Measurements from ENCODE around the gene PLEKHM2. TPM values are rescaled to one million over a fixed set of nuclear protein-coding genes. Genes with fewer than 3 reads are reported as not detected.
A peak's percentile ranks its signal among the peaks of the same experiment; 100 is the strongest.
"Not testable (repeated sequence)": the region's sequence is repeated elsewhere in the genome, so short reads cannot be mapped to it uniquely, and the experiment has no call there.

PLEKHM2 gene
- total and polyA plus RNA-seq, 12 donors = 63.7 to 106 (median 76.7) TPM

DNA sequence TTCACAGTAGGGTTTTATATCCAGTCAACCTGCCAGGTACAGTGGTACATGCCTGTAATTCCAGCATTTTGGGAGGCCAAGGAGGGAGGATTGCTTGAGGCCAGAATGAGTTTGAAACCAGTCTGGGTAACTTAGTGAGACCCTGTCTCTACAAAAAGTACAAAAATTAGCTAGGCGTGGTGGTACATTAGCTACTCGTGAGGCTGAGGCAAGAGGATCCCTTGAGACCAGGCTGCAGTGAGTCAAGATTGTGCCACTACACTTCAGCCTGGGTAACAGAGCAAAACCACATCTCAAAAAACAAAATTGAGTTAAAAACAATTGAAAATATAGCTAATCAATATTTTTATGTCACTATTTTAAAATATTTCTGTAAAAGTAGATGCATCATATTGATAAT is 33.7 kb upstream of the PLEKHM2 start:
- DNase-seq (no peak), ATAC-seq (no peak)
- Histone ChIP-seq H3K36me3 (peaks cover 0 to 100% (median 22%) of the 10 kb centered on the region in 9 donors), H3K9me3 (no peaks in the 10 kb centered on the region), H3K4me3 (no peak overlapping the region), H3K4me1 (no peaks in the 10 kb centered on the region), H3K27me3 (no peaks in the 10 kb centered on the region), H3K27ac (no peak overlapping the region)
- 87 to 89% methylated on average over 2 of the region's 2 CpGs for WGBS, 2 donors
- TF ChIP-seq, protein P1, sequence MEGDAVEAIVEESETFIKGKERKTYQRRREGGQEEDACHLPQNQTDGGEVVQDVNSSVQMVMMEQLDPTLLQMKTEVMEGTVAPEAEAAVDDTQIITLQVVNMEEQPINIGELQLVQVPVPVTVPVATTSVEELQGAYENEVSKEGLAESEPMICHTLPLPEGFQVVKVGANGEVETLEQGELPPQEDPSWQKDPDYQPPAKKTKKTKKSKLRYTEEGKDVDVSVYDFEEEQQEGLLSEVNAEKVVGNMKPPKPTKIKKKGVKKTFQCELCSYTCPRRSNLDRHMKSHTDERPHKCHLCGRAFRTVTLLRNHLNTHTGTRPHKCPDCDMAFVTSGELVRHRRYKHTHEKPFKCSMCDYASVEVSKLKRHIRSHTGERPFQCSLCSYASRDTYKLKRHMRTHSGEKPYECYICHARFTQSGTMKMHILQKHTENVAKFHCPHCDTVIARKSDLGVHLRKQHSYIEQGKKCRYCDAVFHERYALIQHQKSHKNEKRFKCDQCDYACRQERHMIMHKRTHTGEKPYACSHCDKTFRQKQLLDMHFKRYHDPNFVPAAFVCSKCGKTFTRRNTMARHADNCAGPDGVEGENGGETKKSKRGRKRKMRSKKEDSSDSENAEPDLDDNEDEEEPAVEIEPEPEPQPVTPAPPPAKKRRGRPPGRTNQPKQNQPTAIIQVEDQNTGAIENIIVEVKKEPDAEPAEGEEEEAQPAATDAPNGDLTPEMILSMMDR (IDR thresholded peaks at IDR 0.05) = no peak
- intact Hi-C loops (cut with DNase I) = no loop called here

DNA sequence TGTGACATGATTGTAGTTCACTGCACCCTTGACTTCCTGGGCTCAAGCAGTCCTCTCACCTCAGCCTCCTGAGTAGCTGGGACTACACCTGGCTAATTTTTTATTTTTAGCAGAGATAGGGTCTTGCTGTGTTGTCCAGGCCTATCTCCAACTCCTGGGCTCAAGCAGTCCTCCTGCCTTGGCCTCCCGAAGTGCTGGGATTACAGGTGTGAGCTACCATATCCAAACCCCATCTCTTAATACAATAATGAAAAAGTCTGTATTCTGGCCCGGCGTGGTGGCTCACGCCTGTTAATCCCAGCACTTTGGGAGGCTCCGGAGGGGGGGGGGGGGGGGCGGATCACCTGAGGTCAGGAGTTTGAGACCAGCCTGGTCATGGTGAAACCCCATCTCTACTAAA is 32.0 kb upstream of the PLEKHM2 start:
- H3K27ac ChIP-seq; intact Hi-C loops (cut with DNase I); H3K9me3 ChIP-seq; ATAC-seq; H3K27me3 ChIP-seq; DNase-seq; H3K4me3 ChIP-seq: not testable (repeated sequence)
- WGBS, 2 donors = 93 to 94% methylated on average over 6 of the region's 6 CpGs
- peaks cover 0 to 12% (median 6%) of the 10 kb centered on the region in 9 donors for H3K4me1 ChIP-seq
- H3K36me3 ChIP-seq = peaks cover 0 to 100% (median 22%) of the 10 kb centered on the region in 9 donors

DNA sequence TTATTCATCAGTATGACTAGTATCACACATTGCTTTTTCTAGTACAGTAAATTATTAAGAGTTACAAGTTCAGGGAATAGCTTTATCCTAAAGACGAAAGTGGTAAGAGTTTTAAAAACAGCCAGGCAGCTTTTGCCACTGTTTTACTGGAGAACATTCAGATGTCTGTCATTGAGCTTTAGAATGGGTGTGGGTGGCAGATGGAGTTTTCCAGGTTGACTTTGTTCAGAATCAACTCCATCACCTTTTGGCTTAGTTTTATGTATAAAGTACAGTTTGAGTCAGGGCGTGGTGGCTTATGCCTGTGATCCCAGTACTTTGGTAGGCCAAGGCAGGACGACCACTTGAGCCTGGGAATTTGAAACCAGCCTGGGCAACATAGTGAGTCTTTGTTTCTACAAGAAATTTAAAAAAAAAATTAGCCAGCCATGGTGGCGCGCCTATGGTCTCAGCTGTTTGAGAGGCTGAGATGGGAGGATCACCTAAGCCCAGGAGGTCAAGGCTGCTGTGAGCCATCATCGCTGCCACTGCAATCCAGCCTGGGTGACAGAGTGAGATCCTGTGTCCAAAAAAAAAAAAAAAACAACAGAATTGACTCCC is 29.9 kb upstream of the PLEKHM2 start:
- no peak for ATAC-seq
- no peak overlapping the region for H3K4me3 ChIP-seq
- H3K36me3 ChIP-seq = peaks cover 0 to 100% (median 24%) of the 10 kb centered on the region in 9 donors
- WGBS, 2 donors = 94 to 96% methylated on average over 6 of the region's 6 CpGs
- no peak for DNase-seq
- TF ChIP-seq, protein P1 (IDR thresholded peaks at IDR 0.05) = no peak
- intact Hi-C loops (cut with DNase I) = no loop called here
- no peak overlapping the region for H3K27ac ChIP-seq
- peaks cover 0 to 16% (median 8%) of the 10 kb centered on the region in 9 donors for H3K4me1 ChIP-seq
- no peaks in the 10 kb centered on the region for H3K27me3 ChIP-seq
- H3K9me3 ChIP-seq = no peaks in the 10 kb centered on the region

DNA sequence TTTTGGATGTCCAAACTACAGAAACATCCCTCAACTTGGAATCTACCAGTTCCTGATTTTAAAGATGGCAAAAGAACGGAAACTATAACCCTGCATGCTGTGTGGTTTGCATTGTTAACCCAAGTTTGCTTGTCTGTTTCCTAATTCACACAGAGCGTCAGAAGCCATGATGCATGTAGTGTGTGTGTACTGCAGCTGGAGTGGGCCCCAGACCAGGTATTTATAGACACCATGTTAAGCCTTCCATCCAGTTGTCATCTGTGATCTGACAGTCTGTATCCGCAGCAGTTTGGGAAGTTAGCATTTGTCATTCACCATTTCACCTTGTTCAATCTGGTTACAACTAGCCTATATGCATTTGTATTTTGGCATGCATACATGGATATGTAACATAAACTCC is 27.7 kb upstream of the PLEKHM2 start:
- H3K36me3 ChIP-seq = peaks cover 0 to 100% (median 43%) of the 10 kb centered on the region in 9 donors
- 57 to 78% methylated on average over 3 of the region's 3 CpGs for WGBS, 2 donors
- H3K27ac ChIP-seq = peak overlapping the region in 4 of 10 donors; percentile 1 to 43 (median 24)
- peak in 7 of 8 donors; percentile 58 to 81 (median 72) for ATAC-seq
- peaks cover 0 to 16% (median 8%) of the 10 kb centered on the region in 9 donors for H3K4me1 ChIP-seq
- intact Hi-C loops (cut with DNase I) = loop anchor here in 1 of 10 donors (5.0 kb wide), 1 partner anchor 34 kb away; no protein-coding TSS in a partner anchor
- H3K4me3 ChIP-seq = no peak overlapping the region
- no peaks in the 10 kb centered on the region for H3K27me3 ChIP-seq
- no peak for DNase-seq
- no peaks in the 10 kb centered on the region for H3K9me3 ChIP-seq
- TF ChIP-seq, protein P1 (IDR thresholded peaks at IDR 0.05) = peak in 3 of 9 donors; percentile 16 to 27 (median 23)

DNA sequence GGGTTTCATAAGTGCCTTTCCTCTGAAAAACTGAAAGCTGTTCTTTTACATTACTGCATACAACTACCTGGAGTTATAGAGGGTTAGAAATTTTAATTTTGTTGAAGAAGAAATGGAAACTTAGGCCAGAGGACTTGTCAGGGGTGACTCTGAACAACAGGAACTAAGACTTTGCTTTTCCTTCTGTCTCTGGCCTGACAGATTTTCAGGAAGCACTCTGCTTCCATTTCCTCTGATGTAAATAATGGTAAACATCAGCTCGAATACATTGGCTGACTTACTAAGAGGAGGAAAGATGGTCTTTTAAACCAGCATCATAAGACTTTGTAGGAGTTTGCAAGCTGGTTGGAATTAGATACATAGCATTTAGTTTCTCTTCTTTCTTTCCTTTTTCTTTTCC is 27.1 kb upstream of the PLEKHM2 start:
- TF ChIP-seq, protein P1 (IDR thresholded peaks at IDR 0.05) = no peak
- WGBS, 2 donors = 60 to 66% methylated on average over 1 of the region's 1 CpG
- Histone ChIP-seq H3K27ac (peak overlapping the region in 4 of 10 donors; percentile 1 to 43 (median 24)), H3K9me3 (no peaks in the 10 kb centered on the region), H3K4me1 (peaks cover 0 to 16% (median 8%) of the 10 kb centered on the region in 9 donors), H3K36me3 (peaks cover 0 to 100% (median 49%) of the 10 kb centered on the region in 9 donors), H3K4me3 (no peak overlapping the region), H3K27me3 (no peaks in the 10 kb centered on the region)
- ATAC-seq (no peak), DNase-seq (no peak)
- intact Hi-C loops (cut with DNase I) = loop anchor here in 1 of 10 donors (5.0 kb wide), 1 partner anchor 35 kb away; no protein-coding TSS in a partner anchor
